ENCODE data around the gene CCDC34. TPM values are rescaled to one million over a fixed set of nuclear protein-coding genes. Genes with fewer than 3 reads are reported as not detected.

The CCDC34 gene
- total and polyA plus RNA-seq, 7 donors: 2.0 to 10.4 (median 4.3) TPM

DNA sequence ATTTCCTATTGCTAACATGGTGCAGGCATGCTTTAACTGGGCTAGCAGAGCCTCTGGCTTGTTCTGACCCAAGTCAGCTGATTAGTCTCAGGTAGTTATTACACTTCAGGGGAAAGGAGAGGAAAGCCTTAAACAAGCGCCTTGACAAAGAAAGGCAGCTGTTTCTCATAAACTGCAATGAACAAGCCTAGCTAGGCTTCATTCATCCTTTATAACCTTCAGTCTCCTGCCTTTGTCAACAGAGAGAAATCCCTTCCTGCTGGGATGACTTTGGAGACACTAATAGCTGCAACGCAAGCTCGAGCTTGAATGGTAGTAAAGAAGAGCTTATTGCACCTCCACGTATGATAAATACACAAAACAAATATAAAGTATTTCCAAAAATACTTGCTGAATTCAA, 68.4 kb downstream of the CCDC34 start:
- DNase-seq: no peak
- intact Hi-C loops (cut with DNase I): loop anchor here (5.0 kb wide), 1 partner anchor 193 kb away; no protein-coding TSS in a partner anchor
- no peaks in the 10 kb centered on the region for H3K27me3 ChIP-seq
- no peaks in the 10 kb centered on the region for H3K9me3 ChIP-seq
- TF ChIP-seq CTCF (IDR thresholded peaks at IDR 0.05) (no peak), POLR2AphosphoS5 (IDR thresholded peaks at IDR 0.05) (no peak), EP300 (IDR thresholded peaks at IDR 0.05) (no peak), POLR2A (IDR thresholded peaks at IDR 0.05) (no peak)
- H3K4me1 ChIP-seq: peaks cover 0 to 10% (median 2%) of the 10 kb centered on the region in 4 donors
- WGBS, 2 donors: 13 to 65% methylated on average over 4 of the region's 4 CpGs
- no peak overlapping the region for H3K4me3 ChIP-seq
- H3K36me3 ChIP-seq: no peaks in the 10 kb centered on the region
- no peak overlapping the region for H3K27ac ChIP-seq

DNA sequence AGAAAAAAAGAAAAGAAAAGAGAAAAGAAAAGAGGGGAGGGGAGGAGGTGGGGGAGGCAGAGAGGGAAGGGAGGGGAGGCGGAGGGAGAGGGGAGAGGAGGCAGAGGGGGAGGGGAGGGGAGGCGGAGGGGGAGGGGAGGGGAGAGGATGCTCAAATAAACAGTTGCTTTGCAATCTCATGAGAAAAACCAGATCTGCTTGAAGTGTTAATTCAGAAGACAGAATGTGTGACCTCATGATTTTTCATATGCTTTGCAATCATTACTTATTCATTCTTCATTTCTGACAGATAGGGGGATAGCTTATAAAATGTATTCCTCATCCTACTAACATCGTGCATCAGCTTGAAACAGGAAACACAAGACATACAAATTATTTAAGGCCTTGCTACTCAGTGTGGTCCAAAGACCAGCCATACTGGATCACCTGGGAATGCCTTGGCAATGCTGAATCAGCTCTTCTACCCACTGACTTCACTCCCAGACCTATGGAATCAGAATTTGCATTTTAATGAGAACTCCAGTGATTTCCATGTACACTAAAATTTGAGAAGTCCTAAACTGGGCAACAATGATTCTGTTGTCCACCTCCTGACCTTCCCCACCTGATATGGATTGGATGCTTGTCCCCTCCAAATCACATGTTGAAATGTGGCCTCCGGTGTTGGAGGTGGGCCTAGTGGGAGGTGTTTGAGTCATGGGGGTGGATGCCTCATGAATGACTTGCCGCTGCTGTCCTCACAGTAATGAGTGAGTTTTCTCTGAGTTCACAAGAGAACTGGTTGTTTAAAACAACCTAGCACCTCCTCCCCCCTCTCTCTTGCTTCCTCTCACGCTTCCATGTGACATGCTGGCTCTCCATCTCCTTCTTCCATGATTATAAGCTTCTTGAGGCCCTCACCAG, 69.2 kb downstream of the CCDC34 start:
- intact Hi-C loops (cut with DNase I): no loop called here
- H3K27me3 ChIP-seq: no peaks in the 10 kb centered on the region
- no peaks in the 10 kb centered on the region for H3K36me3 ChIP-seq
- H3K27ac ChIP-seq: no peak overlapping the region
- H3K4me1 ChIP-seq: peaks cover 0 to 10% (median 2%) of the 10 kb centered on the region in 4 donors
- H3K9me3 ChIP-seq: no peaks in the 10 kb centered on the region
- 61 to 68% methylated on average over 6 of the region's 6 CpGs for WGBS, 2 donors
- no peak for TF ChIP-seq POLR2A (IDR thresholded peaks at IDR 0.05)
- no peak for TF ChIP-seq POLR2AphosphoS5 (IDR thresholded peaks at IDR 0.05)
- TF ChIP-seq EP300 (IDR thresholded peaks at IDR 0.05): no peak
- no peak for TF ChIP-seq CTCF (IDR thresholded peaks at IDR 0.05)
- no peak overlapping the region for H3K4me3 ChIP-seq
- DNase-seq: no peak

- WGBS, 2 donors: 10 to 38% methylated on average over 2 of the region's 2 CpGs
- intact Hi-C loops (cut with DNase I): no loop called here
- TF ChIP-seq POLR2AphosphoS5 (IDR thresholded peaks at IDR 0.05) (no peak), EP300 (IDR thresholded peaks at IDR 0.05) (no peak), CTCF (IDR thresholded peaks at IDR 0.05) (no peak), POLR2A (IDR thresholded peaks at IDR 0.05) (no peak)
- H3K4me3 ChIP-seq: no peak overlapping the region
- H3K27me3 ChIP-seq: no peaks in the 10 kb centered on the region
- DNase-seq: no peak
- peaks cover 0 to 10% (median 2%) of the 10 kb centered on the region in 4 donors for H3K4me1 ChIP-seq
- no peaks in the 10 kb centered on the region for H3K9me3 ChIP-seq
- H3K27ac ChIP-seq: no peak overlapping the region
- H3K36me3 ChIP-seq: no peaks in the 10 kb centered on the region
Observed at GRCh38 chr11:27292637-27293010, 70.4 kb downstream of the CCDC34 start.

- WGBS, 2 donors: 15 to 68% methylated on average over 5 of the region's 5 CpGs
- DNase-seq: no peak
- Histone ChIP-seq H3K9me3 (no peaks in the 10 kb centered on the region), H3K27me3 (no peaks in the 10 kb centered on the region), H3K27ac (no peak overlapping the region), H3K4me3 (no peak overlapping the region), H3K4me1 (peaks cover 0 to 10% (median 2%) of the 10 kb centered on the region in 4 donors), H3K36me3 (no peaks in the 10 kb centered on the region)
- TF ChIP-seq POLR2AphosphoS5 (IDR thresholded peaks at IDR 0.05): no peak
- TF ChIP-seq POLR2A (IDR thresholded peaks at IDR 0.05): no peak
- TF ChIP-seq CTCF (IDR thresholded peaks at IDR 0.05): no peak
- intact Hi-C loops (cut with DNase I): no loop called here
Observed at GRCh38 chr11:27291954-27292636, 70.9 kb downstream of the CCDC34 start.
